HG03469 (cell line): ENCODE data around the gene NT5M.
"Not testable (repeated sequence)": the region's sequence is repeated elsewhere in the genome, so short reads cannot be mapped to it uniquely, and the experiment has no call there.

Source experiments
- ATAC-seq: cut with Tn5 transposase; IDR thresholded peaks from one replicate; pipeline ENCODE4 v1.9.1; 2021; ENCODE audit warnings: mild to moderate bottlenecking, moderate library complexity, moderate number of reproducible peaks; ENCODE audit not compliant: unreplicated experiment

The NT5M gene

DNA sequence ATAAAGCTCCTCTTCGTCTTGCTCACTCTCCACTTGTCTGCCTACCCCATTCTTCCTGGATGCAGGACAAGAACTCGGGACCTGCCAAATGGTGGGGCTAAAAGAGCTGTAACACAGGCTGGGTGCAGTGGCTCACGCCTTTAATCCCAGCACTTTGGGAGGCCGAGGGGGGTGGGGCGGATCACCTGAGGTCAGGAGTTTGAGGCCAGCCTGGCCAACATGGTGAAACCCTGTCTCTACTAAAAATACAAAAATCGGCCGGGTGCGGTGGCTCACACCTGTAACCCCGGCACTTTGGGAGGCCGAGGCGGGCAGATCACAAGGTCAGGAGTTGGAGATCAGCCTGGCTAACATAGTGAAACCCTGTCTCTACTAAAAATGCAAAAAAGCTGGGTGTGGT is 1.5 kb upstream of the NT5M start:
- ATAC-seq: not testable (repeated sequence)

DNA sequence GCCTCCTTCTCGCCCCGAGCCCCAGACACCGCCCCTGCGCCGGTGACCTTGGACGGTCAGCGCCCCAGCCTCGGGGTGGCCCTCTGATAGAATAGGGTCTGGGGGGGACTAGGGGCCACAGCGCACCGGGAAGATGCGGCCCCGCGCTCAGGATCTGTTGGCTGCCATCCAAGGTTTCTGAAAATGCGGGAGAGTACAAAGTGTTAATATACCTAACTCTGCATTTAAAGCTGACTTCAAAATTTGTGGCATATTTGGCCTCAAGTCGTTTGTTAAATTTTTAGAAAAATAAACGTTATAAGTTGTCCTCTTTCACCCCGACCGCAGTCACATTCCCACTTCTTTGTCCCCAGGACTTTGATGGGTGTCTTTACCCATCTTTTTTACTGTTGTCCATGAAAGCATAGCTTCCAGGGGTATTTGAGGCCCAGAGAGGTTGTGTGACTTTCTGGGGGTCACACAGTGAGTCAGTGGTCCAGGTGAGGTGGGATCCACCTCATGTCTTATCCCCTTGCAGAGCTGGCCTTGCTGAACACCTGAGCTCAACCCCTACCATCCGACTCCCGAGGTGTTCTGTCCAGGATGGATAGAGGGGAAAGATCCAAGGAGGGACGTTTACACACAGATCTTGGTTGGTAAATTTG is 796 bp downstream of the NT5M start:
- ATAC-seq: no peak

DNA sequence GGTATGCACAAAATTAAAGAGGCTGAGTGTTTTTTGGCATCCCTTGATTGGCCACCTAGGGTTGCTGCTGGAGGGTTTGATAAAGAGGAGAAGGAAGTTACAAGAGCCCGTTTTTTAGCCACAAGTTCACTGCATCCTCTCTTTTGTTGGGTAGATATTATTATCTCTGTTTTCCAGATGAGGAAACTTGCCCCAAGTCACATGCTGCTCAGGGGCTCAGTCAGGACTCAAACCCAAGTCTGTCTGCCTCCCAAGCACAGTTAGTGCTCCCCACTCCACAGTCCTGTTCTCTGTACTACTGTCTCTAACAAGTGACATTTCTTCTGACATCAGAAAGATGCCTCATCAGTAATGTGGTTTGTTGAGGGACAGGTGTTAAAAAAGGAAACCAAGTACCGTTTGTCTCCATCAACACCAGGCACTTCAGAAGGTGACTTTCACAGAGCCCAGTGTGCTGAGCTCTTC is 1.4 kb downstream of the NT5M start:
- ATAC-seq: no peak

DNA sequence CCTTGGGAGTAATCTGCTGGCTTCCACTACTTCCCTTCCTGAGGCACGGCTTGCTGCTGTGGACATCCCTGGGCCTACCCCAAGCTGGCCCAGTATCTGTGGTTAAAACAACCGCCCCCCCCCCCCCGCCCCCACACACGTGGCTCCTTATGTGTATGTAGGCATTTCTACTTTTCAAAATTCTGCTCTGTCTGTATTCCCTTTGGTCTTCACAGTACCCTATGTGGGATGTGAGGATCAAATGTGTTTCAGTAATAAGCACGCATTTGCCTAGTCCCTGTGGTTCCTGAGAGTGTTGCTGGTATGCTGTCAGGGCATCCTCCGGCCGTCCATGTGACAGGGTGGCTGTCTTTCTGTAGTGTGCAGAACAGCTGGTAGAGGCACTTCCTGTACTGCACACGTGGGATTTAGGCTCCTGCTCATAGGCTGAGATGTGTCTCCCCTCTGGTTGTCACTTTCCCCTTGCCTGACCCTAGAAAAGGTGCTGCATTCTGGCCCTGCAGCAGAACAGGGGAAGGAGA is 2.2 kb downstream of the NT5M start:
- peak; percentile 64 for ATAC-seq

DNA sequence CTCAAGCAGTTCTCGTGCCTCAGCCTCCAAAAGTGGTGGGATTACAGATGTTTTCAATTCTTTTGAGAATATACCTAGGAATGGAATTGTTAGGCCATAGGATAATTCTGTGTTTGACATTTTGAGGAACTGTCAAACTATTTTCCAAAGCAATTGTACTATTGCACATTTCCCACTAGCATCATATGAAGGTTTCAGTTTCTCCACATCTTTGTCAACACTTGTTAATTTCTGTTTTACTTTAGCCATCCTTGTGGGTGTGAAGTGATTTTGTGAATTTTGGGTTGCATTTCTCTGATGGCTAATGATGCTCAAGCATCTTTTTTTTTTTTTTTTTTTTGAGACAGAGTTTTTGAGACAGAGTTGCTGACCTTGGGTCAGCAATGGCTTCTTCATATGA is 6.2 kb downstream of the NT5M start:
- ATAC-seq: no peak

DNA sequence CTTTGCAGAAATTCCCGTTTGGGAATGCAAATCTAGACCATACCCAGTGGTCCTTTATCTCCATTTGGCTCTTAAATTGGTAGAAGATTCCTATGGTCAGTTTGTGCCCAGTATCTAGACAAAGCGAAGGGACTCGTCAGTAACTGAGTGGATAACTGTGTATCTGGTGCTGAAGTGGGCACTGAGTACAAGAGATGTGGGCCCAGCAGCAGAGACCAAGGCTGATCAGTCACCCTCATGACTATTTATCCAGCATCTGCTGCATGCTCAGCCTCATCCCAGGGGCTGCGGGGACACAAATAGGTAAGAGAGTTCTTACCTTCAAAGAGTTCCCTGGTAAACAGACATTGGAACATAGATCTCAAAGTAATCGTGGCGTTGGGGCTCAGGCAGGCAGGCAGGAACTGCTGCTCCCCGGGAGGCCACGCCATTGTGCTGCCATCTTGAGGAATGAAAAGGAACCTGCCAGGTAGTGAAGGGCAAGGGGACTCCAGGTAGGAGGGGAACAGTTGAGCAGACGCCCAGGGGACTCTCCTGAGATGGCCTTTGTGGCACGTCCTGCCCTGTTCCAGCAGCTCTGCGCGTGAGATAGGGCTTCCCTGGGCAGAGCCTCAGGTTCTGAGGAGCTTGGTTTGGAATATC is 10.3 kb downstream of the NT5M start:
- ATAC-seq: no peak

DNA sequence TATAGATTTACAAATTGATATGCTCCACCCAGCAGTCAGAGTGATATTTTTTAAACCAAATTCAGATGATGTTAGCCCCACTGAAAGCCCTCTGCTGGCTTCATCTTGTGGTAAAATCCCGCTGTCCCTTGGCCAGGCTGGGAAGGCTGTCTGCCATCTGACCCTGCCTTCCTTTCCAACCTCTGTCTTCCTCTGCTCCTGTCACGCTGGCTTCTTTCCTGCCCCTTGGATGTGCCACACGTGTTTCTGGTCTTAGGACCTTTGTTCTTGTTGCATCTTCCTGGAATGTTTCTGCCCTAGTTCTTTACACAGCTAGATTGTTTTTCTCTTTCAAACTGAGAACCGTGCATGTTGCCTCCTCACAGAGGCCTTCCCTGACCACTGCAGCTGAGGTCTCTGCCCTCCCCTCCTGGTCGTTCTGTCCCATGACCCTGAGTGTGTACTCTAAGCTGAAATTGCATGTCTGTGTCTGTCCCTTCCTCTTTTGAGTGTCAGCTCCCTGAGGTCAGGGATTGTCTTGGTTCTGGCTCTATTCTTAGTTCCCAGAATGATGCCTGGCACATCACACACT is 11.4 kb downstream of the NT5M start:
- no peak for ATAC-seq

DNA sequence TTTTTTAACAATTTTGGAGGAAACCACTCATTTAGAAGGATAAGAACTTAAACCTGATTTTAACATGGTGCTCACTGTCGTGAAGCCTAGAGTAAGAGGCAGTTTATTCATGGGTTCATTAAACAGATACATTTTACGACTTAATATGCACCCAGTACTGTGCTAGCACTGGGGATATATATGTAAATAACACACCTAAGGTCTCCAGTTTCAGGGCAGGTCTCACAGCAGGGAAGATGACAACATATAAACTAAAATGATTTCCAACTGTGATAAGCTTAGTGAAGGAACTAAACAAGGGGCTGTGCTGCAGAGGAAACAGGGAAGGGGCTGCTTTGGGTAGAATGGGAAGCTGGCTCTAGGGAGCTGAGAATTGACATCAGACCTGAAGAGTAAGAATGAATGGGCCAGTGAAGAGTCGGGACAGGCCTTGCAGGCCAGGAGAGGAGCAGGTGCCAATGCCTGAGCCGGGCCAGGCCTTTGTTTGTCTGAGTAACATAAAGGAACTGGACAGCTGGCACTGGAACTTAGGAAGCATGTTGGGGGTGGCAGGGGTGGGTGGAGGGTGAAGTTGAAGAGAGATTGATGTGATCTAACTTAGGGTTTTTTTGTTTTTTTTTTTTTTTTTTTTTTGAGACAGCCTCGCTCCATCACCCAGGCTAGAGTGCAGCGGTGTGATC is 12.1 kb downstream of the NT5M start:
- no peak for ATAC-seq

DNA sequence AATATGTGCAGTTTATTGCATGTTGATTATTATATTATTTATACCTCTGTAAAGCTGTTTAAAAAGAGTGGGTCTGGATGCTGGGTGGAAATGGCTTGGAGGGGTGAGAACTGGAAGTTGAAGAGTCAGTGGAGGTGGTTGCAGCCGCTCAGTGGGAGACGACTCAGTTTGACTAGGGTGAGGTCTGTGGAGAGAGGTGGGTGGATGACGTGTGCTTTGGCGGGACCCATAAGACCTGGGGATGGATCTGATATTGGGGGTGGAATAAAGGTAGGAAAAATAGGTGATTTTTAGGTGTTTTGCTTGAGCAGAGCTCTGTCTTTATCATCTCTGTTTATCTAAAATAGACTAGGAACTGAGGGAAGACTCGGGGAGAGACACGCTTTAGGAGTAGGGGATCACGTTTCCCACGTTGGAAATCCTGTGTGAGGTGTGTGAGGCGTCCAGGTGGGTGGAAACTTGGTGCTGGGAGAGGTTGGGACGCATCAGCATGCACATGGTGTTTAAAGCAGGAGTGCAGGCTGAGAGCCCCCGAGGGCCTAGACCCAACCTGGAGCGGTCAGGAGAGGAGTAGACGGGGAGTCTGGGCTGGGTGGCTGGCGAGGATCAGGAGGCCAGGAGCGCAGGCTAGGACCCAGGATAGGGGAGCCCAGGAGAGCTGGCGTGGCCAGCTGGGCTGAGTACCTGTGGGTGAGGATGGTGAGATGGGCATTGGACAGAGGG is 17.2 kb downstream of the NT5M start:
- no peak for ATAC-seq

DNA sequence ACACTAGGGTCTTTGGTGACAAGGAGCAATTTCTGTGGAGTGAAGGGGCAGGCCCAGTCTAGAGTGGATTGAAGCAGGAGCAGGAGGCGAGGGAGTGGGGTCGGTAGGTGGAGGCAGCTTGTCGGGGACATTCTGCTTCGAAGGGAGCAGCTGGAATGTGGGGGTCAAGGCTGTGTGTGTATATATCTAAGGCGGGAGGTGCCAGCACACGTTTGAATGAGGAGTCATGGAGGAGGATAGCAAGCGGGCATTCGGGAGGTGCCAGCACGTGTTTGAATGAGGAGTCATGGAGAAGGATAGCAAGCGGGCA is 17.7 kb downstream of the NT5M start:
- ATAC-seq: no peak

DNA sequence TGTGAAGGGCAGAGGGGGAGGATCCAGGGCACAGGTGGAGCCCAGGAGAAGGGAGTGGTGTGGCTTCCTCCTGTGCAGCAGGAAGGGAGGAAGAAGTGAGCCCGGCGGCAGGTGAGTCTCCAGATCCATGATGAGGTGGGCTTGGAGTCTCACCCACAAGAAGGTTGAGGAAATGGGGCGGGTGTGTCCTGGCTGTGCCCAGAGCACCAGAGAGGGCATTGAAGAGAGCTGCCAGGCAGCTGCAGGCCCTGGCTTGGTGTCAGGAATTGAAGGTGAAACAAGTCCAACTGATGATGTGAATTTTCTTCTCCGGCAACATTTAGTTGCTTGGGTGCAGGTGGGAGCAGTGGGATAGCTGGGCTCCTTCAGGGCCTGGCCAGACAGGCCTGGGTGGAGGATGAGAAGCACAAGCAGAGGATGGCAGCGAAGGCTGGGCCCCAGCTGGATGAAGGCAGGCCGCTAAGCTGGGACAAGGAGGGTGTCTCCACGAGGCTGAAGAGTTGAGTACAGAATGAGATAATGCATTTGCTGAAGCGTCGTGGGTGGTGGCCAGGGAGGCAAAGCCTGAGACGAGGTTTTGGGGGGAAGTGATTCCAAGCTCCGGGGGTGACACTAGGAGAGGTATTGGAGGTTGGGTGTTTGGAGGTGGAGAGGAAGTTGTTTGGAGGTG is 18.3 kb downstream of the NT5M start:
- ATAC-seq: no peak

DNA sequence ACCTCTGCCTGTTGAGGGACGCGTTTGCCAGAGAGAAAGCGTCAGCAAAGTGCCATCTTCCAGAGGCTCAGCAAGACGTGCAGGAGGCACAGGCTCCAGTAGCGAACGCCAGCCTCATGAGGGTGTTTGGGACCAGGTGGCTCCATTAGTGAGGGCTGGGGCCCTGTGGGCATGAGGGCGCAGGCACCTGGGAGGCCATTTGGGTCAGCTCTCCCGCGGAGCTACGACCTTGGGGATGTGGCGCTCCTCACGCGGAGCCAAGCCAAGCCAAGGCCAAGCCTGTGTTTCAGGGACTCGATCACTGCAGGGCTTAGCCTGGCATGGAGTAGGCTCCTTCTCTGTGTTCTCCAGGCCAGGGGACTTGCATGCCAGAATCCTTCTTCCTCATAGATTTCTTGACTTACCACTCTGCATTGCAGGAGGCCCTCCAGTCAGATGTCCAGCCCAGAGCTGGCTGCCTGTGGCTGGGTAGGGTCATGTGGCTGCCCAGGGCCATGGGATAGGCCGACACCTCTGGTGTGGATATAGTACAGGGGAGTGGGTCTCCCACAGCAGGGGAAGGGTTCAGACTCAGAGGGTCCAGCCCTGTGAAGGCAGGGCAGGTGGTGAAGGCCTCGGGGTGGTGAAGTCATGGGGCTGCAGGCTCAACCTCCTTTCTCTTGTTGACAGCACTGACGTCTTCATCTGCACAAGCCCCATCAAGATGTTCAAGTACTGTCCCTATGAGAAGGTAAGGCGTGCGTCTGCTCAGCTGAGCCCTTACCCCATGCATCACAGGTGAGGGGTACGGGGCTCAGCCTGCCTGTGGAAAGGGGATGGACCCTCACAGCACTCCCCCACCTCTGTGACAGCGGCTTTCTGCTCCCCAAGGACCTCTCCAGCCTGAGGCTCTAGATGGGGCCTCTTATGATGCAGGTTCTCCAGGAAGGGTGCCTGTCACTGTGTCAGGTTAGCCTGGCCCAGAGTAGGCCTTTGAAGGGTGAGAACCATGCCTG is 19.6 kb downstream of the NT5M start:
- no peak for ATAC-seq

DNA sequence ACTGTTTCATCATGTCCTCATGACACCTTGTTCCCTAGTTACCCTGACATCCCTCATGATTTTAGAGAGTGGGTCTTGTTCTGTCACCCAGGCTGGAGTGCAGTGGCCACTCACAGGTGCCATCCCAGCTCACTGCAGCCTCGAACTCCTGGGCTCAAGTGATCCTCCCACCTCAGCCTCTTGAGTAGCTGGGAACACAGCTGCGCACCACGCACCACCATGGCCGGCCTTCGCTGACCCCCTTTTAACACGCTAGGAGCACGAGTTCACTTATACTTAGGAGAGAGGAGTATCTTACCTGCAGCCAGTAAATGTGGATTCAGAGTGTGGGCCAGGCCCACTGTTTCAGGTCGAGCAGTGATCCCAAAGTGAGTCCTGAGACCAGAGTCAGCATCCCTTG is 21.4 kb downstream of the NT5M start:
- no peak for ATAC-seq

DNA sequence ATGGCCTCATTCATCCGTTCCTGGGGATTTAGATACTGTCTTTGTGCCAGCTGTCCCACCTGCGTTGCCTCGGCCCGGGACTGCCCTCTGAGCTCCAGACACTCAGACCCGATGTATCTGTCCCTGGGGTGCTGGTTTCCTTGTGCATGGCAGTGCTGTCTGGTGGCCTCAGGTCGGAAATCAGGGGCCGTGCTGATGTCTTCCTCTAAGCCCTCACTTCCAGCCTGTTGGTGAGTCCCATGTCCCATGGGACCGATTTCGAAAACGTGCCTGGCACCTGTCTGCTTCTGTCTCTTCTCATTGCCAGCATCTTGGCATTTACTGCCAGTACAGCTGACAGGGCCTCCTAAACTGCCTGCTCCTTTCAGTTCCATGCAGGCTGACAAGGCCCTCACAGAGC is 22.1 kb downstream of the NT5M start:
- ATAC-seq: no peak

DNA sequence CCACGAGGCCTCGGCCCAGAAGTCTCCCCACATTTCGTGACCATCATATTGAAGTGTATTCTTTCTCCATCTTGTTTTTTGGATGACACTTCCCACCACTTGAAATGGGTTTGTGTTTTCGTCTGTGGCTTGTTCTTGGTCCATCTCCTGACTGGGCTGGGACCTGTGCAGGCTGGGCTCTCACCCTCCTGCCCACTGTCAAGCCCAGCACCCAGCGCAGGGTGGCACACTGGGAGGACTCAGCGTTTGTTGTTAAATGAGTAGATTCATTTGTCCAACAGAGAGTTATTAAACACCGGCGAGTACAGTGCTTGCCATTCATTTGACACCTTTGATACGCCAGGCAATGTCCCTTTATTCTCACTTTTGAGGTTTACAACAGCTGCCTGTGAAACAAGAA is 22.6 kb downstream of the NT5M start:
- ATAC-seq: no peak

DNA sequence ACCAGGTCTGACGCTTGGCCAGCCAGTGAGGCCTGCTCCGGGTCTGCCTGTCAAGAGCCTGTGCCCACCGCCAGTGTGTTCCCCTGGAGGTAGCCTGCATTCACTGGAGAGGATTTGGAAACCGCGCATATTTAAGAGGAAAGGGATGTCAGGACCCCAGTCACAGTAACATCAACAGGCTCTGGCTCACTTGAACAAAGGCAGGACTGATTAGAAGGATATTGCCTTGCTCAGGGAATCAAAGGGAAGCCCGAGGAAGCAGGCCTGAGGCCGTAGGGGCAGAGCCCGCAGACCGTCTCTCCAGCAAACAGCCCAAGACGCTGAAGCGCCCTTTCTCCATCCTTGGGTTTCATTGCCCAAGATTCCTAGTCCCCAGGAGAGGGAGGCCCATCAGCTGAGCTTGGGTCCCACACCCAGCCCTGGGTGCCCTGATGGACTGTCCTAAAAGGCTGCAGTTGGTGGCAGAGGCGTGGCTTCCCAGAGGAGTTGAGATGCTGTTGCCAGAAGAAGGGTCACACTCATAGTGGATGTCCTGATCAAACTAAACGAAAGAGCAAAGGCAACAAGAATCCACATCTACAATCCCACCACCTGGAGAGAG is 23.2 kb downstream of the NT5M start:
- no peak for ATAC-seq

DNA sequence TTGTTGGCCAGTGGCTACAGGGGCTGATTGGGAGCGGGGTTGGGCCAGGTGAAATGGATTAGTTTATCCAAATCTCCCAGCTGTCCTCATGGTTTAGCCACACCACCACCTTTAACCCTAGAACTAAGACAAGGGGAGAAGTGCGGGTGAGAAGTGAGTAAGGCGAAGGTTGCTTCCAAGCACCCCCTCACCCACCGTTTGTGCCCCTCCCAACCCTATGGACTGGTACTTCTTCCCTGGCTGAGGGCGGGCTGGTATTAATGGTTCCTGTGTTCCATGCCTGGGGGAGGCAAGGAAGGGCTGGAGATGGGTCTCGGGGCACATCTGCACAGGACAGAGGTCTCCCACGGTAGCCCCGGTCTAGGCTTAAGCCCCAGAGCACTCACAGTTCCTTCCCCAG is 25.1 kb downstream of the NT5M start:
- no peak for ATAC-seq

DNA sequence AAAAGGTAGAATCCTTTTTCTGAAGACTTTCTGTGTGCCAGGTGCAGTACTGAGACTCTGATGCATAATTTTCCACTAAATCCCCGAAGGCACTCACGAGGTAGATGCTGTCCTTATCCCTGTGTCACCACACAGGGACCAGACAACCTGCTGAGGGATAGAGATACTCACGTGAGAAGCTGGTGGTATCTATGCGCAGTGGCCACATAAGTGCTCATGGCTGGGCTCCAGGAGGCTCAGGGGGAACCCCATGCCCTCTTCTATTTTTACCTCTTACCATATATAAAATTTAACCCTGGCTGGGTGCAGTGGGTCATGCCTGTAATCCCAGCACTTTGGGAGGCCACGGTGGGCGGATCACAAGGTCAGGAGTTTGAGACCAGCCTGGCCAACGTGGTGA is 38.3 kb downstream of the NT5M start:
- no peak for ATAC-seq
